Astrocyte (in vitro differentiated cells and primary cell): ENCODE measurements around the gene PRIM2.
"Not testable (repeated sequence)": the region's sequence is repeated elsewhere in the genome, so short reads cannot be mapped to it uniquely, and the experiment has no call there.

Experiments
- CTCF ChIP-seq: IDR thresholded peaks from 2 replicates; pipeline ENCODE4 v1.5.1; 2011; ENCODE audit warnings: low read depth, mild to moderate bottlenecking, inconsistent platforms, low read length, moderate library complexity; ENCODE audit not compliant: insufficient read depth
- EZH2 ChIP-seq: IDR thresholded peaks from 2 replicates; pipeline ENCODE4 v1.6.1; 2012; ENCODE audit warnings: mild to moderate bottlenecking, low read length, inconsistent platforms; ENCODE audit not compliant: insufficient read depth

- TF ChIP-seq CTCF, EZH2: not testable (repeated sequence)
Observed at GRCh38 chr6:57481121-57481520, 163.7 kb downstream of the PRIM2 start.
